Placental pericyte (primary cell): ENCODE data around the gene PRSS27. TPM values are rescaled to one million over a fixed set of nuclear protein-coding genes. Genes with fewer than 3 reads are reported as not detected.

Source experiments
- total RNA-seq: library from RNA; depleted of rRNA; stranded (reverse); fragments of >200 nt; gene quantifications from 2 replicates; pipeline ENCODE4 v1.2.3, GENCODE V29; 2012

The PRSS27 gene
- 0.57 and 0.66 TPM in 2 replicates for total RNA-seq

DNA sequence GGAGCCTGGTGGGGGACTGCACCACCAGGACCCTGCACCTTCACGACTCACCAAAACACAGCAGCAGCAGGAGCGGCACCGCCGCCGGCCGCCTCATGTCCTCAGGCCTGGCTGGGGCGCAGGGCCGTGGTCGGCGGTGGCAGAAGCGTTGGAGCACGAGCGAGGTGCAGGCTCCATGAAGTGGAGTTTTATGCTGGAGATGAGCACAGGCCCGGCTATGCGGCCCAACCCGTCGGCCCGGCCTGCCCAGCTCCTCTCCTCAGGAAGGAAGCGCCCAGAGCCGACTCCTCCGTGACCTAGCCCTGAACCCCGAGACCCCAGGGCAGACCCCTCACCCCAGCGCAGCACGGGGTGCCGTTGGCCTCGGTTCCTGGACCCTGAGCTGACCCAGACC lies at the start of gene PRSS27:
PRSS27 (minus strand) TSS at position 161 of the 394 bp plus-strand sequence; CDS start at position 97, 64 bp downstream.

DNA sequence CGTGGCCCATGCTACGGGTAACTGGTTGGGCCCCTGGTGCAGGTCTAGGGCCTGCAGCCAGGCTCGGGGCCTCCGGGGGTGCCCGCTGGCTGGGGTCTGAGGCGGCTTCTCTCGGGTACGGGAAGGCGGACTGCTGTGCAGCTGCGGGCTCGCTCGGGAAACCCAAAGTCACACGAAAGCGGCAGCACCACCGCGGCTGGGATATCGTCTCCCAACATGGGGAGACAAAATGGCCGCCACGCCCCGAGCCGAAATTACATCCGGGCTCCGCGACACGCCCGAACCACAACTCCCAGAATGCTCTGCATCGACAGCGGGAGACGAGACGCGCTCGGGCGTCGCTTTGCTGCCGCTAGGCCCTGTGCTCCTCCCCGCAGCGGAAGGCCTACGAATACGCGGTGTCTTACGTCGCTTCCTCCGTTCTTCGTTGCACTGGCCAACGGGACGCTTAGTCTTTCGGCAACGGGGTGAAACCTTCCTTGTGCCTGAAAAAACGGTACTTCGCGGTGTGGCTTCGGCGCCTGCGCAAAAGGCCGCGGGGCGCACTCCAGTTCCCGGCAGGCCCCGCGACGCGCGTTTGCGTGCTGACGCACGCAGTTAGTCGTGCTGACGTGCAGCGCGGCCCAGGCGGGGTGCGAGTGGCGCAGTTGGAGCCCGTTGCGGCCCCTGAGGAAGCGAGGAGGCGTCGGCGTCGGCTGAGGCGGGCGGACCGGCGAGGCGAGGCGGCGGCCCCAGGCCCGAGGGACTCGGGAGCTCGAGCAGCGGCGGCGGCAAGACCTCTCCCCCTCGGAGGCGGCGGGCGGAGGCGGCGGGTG lies 32.2 kb upstream of the PRSS27 start, which contains the start of gene SRRM2:
SRRM2 (plus strand) TSS at position 604 of the 815 bp plus-strand sequence. CDS start 3,727 bp downstream, outside the sequence.

DNA sequence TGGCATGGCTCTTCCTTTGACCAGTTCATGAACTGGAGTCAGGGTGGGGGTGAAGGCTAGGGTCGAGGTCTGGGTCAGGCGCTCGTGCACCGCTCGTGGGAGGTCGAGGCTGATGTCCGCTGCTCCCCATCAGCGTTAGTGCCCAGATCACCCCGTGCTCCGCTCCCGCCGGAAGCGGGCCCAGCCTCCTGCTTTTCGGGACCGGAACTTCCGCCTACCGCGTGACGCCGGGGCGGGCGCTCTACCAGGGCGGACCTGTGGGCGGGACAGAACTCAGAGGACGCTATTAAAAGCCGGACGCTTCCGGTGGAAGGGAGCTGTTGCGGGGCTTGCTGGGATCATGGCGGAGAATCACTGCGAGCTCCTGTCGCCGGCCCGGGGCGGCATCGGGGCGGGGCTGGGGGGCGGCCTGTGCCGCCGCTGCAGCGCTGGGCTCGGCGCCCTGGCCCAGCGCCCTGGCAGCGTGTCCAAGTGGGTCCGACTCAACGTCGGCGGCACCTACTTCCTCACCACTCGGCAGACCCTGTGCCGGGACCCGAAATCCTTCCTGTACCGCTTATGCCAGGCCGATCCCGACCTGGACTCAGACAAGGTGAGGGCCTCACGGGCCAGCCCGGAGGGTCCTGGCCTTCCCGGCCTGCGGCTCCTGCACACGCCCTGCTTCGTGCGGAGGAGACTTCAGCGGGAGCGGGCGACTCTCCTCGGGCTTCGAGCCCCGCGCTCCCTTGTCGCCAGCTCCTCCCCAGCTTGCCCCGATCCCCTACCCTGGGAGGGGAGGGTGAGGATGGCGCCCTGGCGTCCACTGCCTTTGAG lies 37.6 kb downstream of the PRSS27 start, which contains the start of gene KCTD5:
KCTD5 (plus strand) TSS at position 315 of the 813 bp plus-strand sequence; CDS start at position 341, 26 bp downstream.

Other genes with a start within 250 kb of the PRSS27 start
- gene NTN3, start 248.9 kb downstream of the PRSS27 start, total RNA-seq: 0.14 and 0.22 TPM in 2 replicates
- 22.8 and 22.9 TPM in 2 replicates for gene TBC1D24, start 245.1 kb downstream of the PRSS27 start, total RNA-seq
- gene ATP6V0C, start 206.3 kb downstream of the PRSS27 start, total RNA-seq: 41.7 and 68.3 TPM in 2 replicates
- 57.6 and 78.8 TPM in 2 replicates for gene AMDHD2, start 199.9 kb downstream of the PRSS27 start, total RNA-seq
- gene CEMP1, start 188.8 kb downstream of the PRSS27 start, total RNA-seq: not detected in 2 replicates
- 19.9 and 34.6 TPM in 2 replicates for gene PDPK1, start 182.2 kb downstream of the PRSS27 start, total RNA-seq
- gene KCTD5, start 37.7 kb downstream of the PRSS27 start, total RNA-seq: 32.8 and 45.2 TPM in 2 replicates
- gene SRRM2, start 32.4 kb upstream of the PRSS27 start, total RNA-seq: 87.8 and 95.4 TPM in 2 replicates
- gene ELOB, start 57.1 kb upstream of the PRSS27 start, total RNA-seq: 154 and 313 TPM in 2 replicates
- not detected in 2 replicates for gene PRSS33, start 67.3 kb upstream of the PRSS27 start, total RNA-seq
- not detected in 2 replicates for gene PRSS41, start 78.2 kb upstream of the PRSS27 start, total RNA-seq
- gene PRSS21, start 97.0 kb upstream of the PRSS27 start, total RNA-seq: not detected in 2 replicates
- gene ZG16B, start 110.1 kb upstream of the PRSS27 start, total RNA-seq: 0.29 TPM in 1 of 2 replicates, not detected in the other
- gene PRSS22, start 137.9 kb upstream of the PRSS27 start, total RNA-seq: 2.7 TPM in 1 of 2 replicates, not detected in the other
- gene FLYWCH2, start 163.0 kb upstream of the PRSS27 start, total RNA-seq: 53.0 and 83.3 TPM in 2 replicates
- gene FLYWCH1, start 191.7 kb upstream of the PRSS27 start, total RNA-seq: 42.2 and 55.8 TPM in 2 replicates
- gene KREMEN2, start 244.1 kb upstream of the PRSS27 start, total RNA-seq: not detected in 2 replicates
- gene PAQR4, start 249.1 kb upstream of the PRSS27 start, total RNA-seq: 1.1 and 12.2 TPM in 2 replicates